ENCODE results near the gene PHLPP1.

The PHLPP1 gene

DNA sequence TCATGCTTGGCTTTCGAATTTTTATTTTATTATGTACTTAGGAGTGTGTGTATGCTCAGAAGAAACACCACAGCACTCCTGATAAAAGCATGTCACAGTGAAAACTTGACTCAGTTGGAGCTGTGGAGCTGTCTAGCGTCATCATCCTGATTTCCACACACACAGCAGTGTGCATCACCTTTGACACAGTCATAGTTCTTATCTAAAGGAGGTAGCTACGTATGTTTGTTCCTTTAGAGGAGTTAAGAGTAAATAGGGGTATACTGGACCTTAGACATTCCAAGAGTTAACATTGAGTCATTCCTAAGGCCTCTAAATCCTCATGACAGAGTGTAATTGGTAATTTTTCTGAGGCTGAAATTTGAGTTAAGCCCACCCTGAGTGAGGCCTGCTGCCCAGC is 96.9 kb downstream of the PHLPP1 start:
- DNase-seq, result no peak

DNA sequence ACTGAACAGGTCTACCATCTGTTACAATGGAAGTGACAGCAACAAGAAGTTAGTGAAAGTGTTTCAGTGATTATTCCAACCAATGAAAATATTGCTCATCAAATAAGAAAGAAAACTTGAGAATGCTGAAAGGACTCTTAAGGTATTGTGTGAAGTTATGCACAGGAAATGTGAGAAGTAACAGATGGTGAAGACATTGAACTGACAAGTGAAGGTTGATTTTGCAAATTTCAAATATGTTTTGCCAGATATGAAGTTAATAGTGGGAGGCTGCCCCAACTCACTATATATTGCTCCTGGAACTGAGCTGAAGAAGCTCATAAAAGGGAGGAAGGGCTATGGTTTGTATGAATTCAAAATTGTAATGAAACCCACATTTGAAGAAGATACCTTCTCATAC is 97.5 kb downstream of the PHLPP1 start:
- DNase-seq, result no peak

DNA sequence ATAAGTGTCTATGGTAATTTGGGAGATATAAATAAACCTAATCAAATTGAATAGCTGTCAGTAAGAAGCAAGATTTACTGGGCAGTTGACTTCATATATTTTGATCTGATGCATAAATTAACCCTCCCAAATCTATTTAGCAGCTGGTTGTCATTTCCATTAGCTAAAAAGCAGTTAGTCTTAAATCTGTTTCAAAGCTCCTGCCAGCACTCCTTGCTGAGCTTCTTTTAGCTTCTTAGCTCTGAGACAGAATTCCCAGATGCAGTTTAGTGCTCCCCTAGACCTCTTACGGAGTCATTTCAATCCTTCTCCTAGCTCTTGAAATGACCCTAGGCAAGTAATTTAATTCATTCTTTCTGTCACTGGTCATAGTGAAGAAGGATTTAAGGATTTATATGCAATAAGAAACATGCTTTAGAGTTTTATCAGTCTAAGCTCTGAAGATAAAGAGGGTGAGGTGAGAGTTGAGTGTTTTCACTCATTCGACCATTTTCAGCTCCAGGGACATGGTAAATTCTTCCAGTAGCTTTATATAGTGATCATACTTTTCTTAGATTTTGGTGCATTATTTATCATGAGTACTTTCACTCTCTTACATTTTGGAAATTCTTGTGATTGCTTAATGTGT is 98.9 kb downstream of the PHLPP1 start:
- no peak for DNase-seq

DNA sequence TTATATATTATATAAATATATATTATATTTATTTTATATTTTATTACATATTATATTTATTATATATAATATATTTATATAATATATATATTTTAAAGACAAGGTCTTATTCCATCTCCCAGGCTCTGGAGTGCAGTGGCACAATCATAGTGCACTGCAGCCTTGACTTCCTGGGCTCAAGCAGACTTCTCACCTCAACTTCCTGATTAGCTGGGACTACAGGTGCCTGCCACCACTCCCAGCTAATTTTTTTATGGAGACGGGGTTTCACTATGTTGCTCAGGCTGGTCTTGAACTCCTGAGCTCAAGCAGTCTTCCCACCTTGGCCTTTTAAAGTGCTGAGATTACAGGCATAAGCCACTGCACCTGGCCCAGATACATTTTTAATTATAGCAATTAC is 110.0 kb downstream of the PHLPP1 start:
- DNase-seq, result no peak

DNA sequence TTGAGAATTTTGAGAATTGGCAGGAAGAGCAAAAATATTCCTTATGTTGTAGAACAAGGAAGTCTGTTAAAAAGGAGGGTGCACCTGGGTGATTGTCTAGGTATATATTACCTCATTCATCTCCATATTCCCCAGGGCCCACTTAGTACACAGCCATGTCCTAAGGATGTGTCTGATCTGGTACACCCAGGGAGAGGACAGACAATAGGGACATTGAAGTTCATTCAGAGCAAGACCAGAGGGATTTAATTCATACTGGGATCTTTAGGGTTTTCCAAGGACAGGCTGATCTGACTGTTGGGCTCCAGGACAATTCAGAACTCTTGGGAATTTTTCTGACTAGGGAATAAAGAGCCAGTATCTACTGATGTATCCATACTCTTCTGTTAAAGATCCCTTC is 112.1 kb downstream of the PHLPP1 start:
- no peak for DNase-seq

DNA sequence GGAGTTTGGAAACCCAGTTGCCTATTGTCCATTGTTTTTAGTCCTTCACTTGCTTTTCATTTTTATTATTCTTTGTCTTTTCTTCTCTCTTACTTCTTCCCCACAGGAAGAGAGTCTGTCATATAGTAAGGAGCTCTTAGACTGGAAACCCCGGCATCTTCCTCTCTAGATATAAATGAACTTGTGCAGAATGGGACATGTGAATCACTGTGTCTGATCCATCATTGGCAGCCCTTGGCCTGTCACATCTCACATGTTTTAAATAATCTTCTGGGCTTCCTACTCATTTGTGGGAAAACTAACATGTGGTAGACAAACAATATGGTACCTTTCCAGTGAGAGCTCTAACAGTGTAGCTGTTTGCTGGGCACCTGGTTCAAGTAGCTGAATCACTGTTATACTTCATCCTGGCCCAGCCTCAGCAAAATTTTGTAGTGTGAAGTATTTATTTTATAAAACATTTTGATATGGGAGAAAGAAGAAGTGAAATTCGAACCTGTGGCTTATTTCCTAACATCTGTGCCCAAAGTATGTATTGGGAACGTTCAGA is 112.8 kb downstream of the PHLPP1 start:
- no peak for DNase-seq

DNA sequence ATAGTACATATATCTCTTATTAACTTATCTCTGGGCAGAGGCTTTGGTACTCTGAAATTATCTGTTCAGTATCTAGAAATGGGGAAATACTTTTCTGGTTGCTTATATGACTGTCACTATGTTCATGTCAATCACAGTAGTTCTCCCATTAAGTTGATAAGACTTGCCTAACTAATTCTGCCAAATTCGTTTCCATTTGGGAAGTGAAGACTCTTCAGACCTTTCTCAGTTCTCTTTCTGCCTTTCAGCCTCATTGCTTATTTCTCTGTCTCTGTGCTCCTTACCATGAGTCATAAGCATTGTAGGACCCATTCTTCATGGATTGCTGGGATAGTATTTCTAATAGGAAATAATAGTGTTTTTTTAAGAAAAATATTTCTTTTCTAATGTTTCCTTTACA is 113.5 kb downstream of the PHLPP1 start:
- no peak for DNase-seq

DNA sequence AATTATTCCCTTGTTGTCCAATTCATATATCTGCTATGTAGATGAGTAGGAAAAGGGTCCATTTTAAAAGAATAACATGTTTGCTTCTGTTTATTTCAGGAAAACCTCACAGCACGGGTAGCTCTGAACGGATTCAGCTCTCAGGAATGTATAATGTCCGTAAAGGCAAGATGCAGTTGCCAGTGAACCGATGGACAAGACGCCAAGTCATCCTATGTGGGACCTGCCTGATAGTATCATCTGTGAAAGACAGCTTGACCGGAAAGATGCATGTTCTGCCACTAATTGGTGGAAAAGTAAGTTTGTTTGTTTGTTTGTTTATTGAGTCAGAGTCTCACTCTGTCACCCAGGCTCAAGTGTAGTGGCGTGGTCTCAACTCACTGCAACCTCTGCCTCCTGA is 114.6 kb downstream of the PHLPP1 start:
- DNase-seq, result no peak

DNA sequence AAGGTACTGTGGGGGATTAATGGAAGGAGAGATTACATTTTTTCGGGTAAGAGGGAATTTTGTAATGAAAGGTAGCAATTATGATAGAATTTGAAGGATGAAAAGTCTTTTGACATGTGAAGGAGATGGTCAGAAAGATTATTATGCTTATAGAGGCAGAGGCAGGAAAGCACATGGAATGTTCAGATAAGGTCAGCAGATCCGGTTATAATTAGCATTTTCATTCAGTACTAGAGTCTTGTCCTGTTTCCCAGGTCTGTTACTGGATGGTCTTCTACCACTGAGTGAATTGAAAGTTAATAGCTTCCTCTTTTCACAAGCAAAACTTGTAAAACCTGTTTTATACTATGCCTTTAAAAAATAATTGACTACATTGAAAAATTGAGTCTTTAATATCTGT is 116.9 kb downstream of the PHLPP1 start:
- no peak for DNase-seq

DNA sequence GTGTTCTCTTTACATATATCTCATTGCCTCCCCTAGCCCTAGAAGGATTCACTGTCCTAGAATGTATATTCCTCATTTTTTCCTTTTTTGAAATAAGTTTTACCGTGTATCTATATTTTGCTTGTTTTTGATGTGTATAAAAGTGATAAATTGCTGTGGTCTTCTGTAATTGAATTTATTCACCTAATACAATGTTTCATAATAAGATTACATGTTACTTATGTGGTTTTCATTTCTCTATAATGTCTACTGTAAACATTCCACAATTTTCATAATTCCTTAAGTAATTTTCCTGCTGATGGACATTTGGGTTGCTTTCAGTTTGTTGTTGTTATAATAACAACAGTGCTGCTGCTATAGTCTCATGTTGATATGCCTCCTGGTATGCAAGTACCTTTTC is 118.2 kb downstream of the PHLPP1 start:
- DNase-seq, result no peak

DNA sequence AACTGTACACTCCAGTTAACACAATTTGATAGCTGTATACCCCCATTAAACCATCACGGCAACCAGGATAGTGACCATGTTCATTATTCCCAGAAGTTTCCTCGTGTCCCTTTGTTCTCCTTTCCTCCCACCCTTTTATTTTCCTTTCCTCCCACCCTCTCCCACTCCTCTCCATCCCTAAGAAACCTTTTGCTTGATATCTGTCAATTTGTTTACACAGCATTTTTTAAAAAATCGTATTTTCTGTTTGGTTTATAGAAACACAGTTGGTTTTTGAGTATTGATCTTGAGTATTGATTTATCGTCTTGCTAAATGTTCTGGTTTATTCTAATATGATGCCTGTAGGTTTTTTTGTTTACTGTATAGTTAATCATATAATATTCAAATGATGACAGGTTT is 119.4 kb downstream of the PHLPP1 start:
- no peak for DNase-seq

DNA sequence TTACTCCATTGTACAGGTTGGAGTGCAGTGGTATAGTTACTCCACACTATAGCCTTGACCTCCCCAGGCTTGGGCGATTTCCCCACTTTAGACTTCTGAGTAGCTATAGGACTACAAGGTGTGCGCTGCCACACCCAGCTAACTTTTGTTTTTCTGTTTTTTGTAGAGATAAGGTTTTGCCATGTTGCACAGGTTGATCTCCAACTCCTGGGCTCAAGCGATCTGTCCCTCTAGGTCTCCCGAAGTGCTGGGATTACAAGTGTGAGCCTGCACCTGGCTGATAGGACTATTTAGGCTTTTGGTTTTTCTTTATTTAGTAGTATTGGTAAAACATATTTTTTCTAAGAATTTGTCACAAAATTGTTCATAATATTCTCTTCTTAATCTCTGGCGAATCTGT is 121.7 kb downstream of the PHLPP1 start:
- DNase-seq, result no peak

DNA sequence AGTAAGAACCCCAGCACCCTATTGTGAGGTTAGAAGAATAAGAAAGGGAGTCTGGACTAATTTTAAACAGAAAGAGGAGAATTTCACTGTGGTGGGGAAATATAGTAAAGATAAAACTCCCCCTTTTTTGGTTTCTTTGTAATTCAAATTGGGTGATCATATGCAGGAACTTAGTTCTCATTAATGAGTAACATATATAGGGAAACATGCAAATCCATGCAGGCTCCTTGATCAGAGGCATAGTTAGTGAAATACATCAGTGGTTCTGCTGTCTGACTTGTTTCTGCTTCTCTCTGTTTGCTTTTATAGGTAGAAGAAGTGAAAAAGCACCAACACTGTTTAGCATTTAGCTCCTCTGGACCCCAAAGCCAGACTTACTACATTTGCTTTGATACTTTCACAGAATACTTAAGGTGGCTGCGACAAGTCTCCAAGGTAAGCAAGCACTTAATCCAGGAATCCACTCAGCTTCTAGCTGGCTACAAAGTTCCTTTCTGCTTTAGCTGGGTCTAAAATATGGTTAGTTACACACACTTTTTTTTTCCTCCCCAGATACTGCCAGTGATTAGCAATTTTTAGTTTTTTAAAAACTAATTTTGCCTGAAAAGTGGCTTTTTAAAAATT is 123.2 kb downstream of the PHLPP1 start:
- DNase-seq, result no peak

DNA sequence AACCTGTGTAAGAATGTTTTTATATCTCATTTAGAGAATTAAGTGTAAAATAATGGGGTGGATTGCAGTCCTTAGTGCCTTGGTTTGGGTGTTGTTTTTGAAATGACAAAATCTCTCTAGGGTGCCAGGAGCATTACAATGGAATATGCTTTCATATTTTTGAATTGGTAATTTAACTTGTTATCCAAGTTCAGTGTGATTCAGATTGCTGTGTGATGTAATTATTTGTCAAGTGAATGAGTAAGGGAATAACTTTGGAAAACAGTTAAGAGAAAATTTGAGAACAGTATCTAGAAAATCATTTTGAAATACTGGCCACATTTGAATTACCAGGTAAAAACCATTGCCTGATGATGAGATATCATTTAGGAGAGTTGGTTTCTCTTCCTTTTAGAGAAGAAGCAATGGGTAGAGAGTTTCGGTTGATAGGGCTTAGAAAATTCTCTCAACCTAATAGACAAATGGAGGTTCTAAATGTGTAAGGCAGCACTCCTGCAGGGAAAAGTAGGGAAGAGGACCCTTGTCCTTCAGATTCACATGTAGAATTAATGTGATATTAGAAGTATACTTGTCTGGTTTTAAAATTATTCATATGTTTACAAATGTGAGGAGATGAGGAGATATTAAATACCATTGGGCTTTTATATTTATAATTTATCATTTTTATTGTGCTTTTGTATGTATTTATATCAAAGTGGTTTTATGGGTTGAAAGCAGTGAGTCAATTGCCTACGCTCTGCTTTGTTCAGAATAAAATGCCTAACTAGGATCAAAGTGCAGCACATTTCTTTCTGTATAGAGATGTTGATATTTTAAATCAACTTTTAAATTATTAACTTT is 124.8 kb downstream of the PHLPP1 start:
- DNase-seq, result no peak

DNA sequence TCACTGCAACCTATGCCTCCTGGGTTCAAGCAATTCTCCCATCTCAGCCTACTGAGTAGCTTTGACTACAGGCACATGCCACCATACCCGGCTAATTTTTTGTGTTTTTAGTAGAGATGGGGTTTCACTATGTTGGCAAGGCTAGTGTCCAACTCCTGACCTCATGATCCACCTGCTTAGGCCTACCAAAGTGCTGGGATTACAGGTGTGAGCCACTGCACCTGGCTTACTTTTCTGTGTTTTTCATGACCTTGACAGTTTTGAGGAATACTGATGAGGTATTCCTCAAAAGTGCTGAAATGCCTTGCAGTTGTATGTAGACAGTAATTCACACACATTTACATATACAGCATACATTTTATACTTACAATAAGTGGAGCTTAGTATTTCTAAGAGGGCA is 126.1 kb downstream of the PHLPP1 start:
- DNase-seq, result no peak

DNA sequence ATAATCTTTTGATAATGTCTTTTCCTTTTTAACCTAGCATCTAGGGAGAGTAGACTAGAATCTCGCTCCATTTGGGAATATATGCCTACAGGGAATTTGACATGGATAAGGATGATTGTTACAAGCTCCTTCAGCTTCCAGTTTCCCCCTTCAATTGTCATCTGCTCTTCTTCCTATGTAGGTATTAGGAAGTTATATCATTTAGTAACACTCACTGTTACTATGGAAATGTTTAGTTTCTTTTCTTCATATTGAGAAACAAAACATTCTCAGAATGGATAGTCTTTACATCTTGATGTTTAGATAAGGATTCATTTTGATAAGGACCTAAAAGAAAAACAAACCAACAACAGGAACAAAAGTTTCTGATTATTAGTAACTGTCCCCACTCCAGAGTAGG is 127.6 kb downstream of the PHLPP1 start:
- DNase-seq, result no peak

DNA sequence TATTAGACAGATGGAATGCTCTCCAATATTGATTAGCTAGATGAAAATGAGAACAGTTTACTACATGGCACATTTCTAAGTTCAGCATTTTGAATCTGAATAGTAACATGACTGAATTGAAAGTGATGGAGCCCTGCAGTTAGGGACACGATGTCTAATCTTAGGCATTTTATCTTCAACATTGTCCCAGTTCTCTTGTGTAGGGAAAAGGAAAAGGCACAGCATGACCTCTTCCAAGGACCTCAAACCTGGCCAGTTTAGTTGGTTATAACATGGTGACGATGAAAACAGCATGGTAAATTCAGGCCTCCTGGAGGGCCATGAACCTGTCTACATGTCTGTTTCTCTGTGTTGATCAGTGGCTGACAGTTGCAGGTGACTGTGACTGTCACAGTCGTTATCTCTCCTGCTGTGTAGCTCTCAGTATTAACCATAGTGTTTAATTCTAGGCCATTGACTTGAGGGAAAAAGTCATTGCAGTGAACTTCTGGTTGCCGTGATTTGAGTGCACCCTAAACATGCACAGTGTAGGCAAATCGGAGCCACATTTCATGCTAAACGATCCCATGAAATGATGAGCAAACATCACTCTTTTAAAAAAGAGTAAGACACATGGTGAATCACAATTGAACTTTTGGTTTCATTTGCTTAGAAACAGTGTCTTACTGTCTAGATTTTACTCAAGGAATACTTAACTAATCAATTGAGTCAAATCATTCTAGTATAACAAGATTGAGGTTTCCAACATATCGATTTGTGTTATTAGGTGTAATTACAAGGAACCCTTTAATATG is 129.7 kb downstream of the PHLPP1 start:
- no peak for DNase-seq

DNA sequence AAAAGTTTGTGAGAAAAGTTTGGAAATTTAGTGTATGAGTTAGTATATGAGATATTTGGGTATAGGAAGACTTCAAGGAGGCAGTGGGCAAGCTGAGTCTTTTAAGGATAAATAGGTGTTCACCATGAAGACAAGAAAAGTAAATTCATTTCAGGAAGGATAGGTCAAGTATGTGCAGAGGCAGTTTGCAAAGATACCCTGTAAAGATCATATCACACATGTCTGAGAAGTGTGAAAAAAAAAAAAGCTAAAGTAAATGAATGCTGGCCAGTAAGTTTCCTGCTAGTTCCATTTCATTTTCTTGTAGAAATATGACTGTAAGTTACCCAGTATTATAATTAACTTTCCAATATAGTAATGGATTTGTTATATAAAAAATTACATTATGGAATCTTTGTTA is 131.0 kb downstream of the PHLPP1 start:
- no peak for DNase-seq

DNA sequence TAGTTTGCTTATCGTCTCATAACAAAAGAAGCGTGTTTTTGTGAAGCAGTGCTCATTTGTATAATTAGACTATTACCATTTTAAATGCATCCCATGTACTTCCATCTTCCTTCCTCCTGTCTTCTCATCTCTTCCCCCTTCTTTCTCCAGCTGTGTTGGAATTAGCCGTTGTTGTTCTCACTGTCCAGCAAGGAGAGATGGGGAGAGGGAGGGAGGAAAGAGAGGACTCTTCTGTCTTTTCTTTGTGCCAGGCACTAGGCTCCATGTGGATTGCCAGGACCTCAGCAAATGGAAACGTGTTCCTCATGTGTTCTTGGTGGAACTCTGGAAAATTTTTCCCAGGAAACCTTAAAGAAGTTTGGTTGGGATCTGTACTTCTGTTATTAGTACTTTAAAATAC is 131.7 kb downstream of the PHLPP1 start:
- DNase-seq, result no peak

DNA sequence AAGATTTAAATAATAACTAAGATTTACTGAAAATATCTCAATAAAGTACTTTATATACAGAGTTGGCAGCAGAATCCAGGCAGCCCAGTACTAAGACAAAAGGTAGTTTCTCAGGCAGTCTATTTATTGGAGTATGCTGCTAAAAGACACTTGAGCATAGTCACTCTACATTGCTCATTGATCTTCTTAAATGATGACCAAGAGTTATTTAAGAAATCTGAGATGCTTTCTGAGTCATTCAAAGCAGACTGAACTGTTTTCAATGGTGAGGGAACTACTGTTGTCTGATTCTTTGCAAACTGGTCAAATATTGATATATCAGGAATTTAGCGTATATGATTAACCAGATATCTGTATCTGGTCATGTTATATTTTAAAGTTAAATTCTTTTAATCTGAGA is 133.6 kb downstream of the PHLPP1 start:
- no peak for DNase-seq

DNA sequence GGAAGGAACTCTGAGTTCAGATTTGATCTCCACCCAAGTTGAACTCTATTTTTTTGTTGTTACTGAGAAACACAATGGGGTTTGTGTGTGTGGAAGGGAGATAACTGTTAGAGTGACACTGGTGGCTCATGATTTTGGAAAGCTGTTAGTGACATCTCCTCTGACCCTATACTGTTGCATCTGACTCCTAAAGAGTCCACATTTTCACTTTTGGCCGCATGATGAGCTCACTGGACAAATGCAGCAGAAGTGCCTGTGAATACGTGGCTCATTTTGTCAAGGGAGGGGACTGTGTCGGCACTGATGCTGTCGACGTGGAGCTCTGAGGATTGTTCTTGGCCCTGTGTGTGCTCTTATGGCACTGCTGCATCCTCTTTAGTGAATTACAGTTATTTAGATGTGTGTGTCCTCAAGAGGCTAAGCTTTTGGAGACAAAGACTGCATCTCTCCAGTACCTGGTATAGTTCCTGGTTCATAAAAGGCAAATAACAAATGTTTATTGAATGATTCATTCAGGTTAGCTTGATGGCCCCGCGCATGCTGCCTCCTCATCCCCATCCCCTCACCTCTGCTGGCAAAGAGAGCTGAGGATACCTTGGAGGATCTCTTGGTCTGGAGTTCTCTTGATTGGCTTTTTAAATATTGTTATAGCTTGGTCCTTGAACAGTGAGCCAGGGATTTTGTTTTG is 135.4 kb downstream of the PHLPP1 start:
- DNase-seq, result no peak

DNA sequence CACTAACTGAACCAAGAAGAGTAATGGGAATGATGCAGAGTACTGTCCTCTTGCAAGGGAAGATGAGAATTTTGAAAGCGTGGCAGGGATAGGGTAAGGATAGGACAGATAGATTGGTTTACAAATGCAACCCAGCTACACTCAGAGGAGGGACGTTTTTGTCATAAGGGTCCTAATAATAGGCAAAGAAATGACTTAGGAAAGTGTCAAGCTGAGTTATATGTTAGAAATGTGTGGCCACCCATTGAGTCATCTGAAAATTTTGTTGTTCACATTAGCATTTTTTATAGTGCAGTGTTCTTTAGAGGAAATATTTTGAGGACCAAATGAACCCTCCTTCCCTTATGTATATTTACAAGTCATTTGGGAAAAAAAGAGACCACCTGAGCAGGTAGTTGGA is 137.5 kb downstream of the PHLPP1 start:
- DNase-seq, result no peak

DNA sequence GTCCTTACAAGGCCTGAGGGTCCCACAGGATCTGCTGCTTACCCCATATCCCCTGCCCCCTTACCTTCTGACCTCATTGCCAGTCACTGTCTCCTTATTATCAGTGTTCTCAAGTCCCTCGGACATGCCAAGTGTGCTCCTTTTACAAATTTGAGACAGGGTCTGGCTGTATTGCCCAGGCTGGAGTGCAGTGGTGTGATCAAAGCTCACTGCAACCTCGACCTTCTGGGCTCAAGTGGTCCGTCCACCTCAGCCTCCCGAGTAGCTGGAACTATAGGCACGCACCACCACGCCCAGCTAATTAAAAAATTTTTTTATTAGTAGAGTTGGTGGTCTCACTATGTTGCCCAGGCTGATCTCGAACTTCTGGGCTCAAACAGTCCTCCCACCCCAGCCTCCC is 141.0 kb downstream of the PHLPP1 start:
- no peak for DNase-seq
